Measurements from ENCODE around the gene HMGXB4.

The HMGXB4 gene

GRCh38 chr22:35327690-35328471 is 70.6 kb downstream of the HMGXB4 start:
- no peak for DNase-seq (ENCODE audit: low read depth)

- no peak for DNase-seq (ENCODE audit: low read depth)
Measured at GRCh38 chr22:35328472-35328885, 71.2 kb downstream of the HMGXB4 start.

GRCh38 chr22:35329114-35329847 is 72.0 kb downstream of the HMGXB4 start:
- DNase-seq (ENCODE audit: low read depth): no peak

DNA sequence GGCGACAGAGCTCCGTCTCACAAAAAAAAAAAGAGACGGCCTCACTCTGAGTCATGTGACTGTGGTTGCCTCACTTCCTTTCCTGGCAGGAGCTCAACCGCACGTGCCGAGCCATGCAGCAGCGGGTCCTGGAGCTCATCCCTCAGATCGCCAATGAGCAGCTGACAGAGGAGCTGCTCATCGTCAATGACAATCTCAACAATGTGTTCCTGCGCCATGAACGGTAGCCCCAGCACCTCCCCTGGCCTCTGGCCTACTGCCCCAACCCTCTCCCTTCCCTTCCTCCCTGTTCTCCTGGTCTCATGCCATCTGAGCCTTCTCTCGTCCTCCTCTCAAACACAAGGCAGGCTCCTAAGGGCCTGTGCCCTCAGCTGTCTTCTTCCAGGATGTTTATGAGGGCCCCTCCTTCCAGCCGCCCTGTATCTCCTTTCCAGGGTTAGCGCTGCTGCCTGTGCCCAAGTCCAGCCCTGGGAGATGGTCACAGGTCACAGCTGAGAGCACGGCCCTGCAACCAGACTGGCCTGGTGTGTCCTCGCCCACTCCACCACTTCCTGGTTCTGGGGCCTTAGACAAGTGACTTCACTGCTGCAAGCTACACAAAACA is 73.1 kb downstream of the HMGXB4 start:
- peak; percentile 85 for DNase-seq (ENCODE audit: low read depth)

- no peak for DNase-seq (ENCODE audit: low read depth)
Measured at GRCh38 chr22:35332278-35332677, 75.0 kb downstream of the HMGXB4 start.

- no peak for DNase-seq (ENCODE audit: low read depth)
Measured at GRCh38 chr22:35333220-35333619, 75.9 kb downstream of the HMGXB4 start.

DNA sequence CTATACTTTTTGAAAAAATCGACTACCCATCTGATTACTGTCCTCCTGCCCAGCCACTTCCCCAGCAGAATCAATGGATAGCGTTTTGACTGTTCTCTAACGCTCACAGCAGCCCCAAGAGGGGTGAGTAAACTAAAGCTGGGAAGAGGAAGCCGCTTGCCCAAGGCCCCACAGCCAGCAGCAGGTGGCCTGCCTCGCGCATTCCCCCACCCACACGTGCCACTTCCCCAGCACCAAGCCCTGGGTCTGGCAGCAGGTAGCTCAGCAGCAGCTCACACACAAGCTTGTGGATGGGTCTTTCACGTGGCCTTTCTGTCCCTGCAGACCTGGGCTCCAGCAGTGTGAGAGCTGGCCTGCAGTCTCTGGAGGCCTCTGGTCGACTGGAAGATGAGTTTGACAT is 76.7 kb downstream of the HMGXB4 start:
- no peak for DNase-seq (ENCODE audit: low read depth)

GRCh38 chr22:35335468-35335867 is 78.2 kb downstream of the HMGXB4 start:
- no peak for DNase-seq (ENCODE audit: low read depth)

DNA sequence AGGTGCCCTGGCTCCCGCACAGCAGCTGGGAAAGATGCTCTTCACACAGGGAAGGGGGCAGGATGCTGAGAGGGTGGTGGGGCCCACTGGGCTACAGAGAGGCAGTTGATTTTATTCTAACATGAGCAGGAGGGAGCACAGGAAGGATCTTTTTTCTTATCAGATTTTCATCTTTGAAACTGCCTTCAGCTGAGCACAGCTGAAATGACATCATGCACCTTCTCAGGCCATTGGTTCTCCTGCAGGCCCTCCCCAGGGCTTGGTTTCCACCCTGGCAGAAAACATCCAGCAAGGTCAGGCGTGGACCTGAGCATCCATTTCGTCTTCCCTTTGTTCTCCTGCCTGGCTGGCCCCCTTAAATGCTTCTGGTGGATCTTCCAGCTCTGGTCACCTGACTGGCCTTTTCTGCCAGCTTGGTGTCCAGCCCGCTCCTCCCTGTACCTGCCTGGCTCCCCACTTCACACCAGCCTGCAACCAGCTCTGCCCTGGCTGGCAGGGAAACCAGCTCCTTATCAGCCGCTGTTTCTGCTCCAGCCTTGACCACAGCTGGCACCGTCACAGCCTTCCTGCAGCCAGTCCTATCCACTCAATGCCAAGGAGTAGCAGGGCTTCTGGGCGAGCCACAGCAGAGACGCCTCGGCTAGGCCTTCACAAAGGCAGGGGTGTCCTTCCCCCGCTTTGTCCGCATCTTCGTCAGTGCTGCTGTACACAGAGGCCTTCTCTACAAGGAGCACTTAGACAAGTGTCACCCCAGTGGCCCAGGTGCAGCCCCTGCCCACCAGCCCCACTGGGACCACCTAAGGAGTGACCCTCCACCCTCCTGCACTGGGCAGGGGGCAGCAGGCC is 78.9 kb downstream of the HMGXB4 start:
- peak; percentile 31 for DNase-seq (ENCODE audit: low read depth)

- DNase-seq (ENCODE audit: low read depth): no peak
Measured at GRCh38 chr22:35337932-35338331, 80.6 kb downstream of the HMGXB4 start.

GRCh38 chr22:35341090-35341874 is 84.0 kb downstream of the HMGXB4 start:
- no peak for DNase-seq (ENCODE audit: low read depth)

- DNase-seq (ENCODE audit: low read depth): no peak
Measured at GRCh38 chr22:35342390-35342789, 85.1 kb downstream of the HMGXB4 start.

GRCh38 chr22:35343664-35344550 is 86.6 kb downstream of the HMGXB4 start:
- no peak for DNase-seq (ENCODE audit: low read depth)

DNA sequence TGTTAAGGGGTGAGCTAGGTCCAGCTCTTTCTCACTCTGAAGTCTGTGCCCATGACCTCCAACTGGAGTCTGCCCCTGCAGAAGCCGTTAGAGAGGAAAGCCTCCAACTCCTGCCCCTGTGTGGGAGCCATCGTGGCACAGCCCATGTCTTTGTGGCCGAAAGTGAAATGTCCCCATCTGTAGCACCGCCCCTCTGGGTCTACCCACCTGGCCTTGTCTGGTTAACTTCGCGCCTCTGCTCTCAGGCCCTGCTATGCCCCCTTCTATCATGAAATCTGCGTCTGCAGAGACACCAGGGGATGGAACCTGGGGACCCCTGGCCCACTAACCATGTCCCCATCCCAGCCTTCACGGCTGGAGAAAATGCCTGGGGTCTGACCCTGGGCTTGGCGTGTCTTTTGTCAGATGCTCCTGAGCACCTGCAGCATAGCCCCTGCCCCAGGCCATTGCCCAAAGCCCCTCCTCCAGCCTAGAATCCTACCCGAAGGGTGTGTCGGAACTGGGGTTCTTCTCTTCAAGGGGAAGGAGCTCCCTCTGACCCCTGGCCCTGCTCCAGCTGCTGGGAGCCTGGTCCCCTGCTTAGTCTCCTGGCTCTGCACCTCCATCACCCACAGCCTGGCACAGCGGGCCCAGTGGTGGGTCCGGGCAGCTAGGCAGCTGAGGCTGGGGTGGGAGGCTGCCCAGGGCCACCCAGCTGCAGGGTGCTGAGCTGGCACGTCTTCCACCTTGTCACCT is 87.8 kb downstream of the HMGXB4 start:
- no peak for DNase-seq (ENCODE audit: low read depth)

Data from iris pigment epithelial cell (primary cell).